ENCODE data around the gene ICOS. TPM values are rescaled to one million over a fixed set of nuclear protein-coding genes. Genes with fewer than 3 reads are reported as not detected.

Gene ICOS
- total RNA-seq (2021; ENCODE audit: unreplicated experiment) (0.18 TPM), Bru-seq, nascent RNA (not detected), BruChase-seq, experiment 1, labeled RNA remaining after a 2-hour chase (percentile 4 among the genes with signal in this experiment), BruChase-seq, experiment 2, labeled RNA remaining after a 6-hour chase (percentile 2 among the genes with signal in this experiment)
- polyA plus RNA-seq (2012; ENCODE audit: insufficient read length) = not detected
- long read RNA-seq = 0 reads

- Histone ChIP-seq H3K9me3 (ENCODE audit: control insufficient read depth, insufficient read depth, low read depth, low read length) (no peaks in the 10 kb centered on the region), H3K27ac (ENCODE audit: low read length) (no peak within 1 kb of the TSS), H3K36me3 (ENCODE audit: control insufficient read depth, insufficient read depth, low read length) (no peaks in the 10 kb centered on the region), H3K4me1 (ENCODE audit: control insufficient read depth, insufficient read depth, low read length) (no peaks in the 10 kb centered on the region), H3K27me3 (ENCODE audit: control insufficient read depth, insufficient read depth, low read length) (no peaks in the 10 kb centered on the region; the same call in 1 of the 2 replicates), H3K4me3 (ENCODE audit: low read depth in 2 of 2, low read length in 2 of 2) (no peak within 1 kb of the TSS)
- in situ Hi-C loops (cut with HindIII; ENCODE audit: low pct_unique_long_range_greater_than_20kb, low sequenced_read_pairs) = no loop called here
- intact Hi-C loops (cut with micrococcal nuclease; ENCODE audit: unreplicated experiment) = no loop called here
- TF ChIP-seq REST (IDR thresholded peaks at IDR 0.05; ENCODE audit: insufficient read depth in 1 of 2, low read depth in 2 of 2, low read length in 1 of 2) (no peak), SIN3A (IDR thresholded peaks at IDR 0.05; ENCODE audit: borderline replicate concordance, insufficient read depth, low read depth, low read length) (no peak), TCF7L2 (IDR thresholded peaks at IDR 0.05; ENCODE audit: low read depth, low read length) (no peak), POLR2AphosphoS5 (IDR thresholded peaks at IDR 0.05; ENCODE audit: low read depth, low read length) (no peak), CTCF (IDR thresholded peaks at IDR 0.05) (no peak)
- DNase-seq (ENCODE audit: low read depth, low spot score) = no peak
- BruUV-seq (replicated peaks) = no TSS peak
- ATAC-seq = no peak
- ChIA-PET POLR2A (no interaction called here), CTCF (no interaction called here)
Observed at GRCh38 chr2:203936535-203936934, at the start of gene ICOS. TSS of gene ICOS (plus strand) at chr2:203936763. CDS start at chr2:203936815, 52 bp downstream.

GRCh38 chr2:203887677-203888076, 48.9 kb upstream of the ICOS start:
- no TSS peak for BruUV-seq (replicated peaks)
- ATAC-seq (no peak), DNase-seq (ENCODE audit: low read depth, low spot score) (no peak)
- no peak for TF ChIP-seq CTCF (IDR thresholded peaks at IDR 0.05)
- no peak for TF ChIP-seq SIN3A (IDR thresholded peaks at IDR 0.05; ENCODE audit: borderline replicate concordance, insufficient read depth, low read depth, low read length)
- TF ChIP-seq TCF7L2 (IDR thresholded peaks at IDR 0.05; ENCODE audit: low read depth, low read length) = no peak
- TF ChIP-seq REST (IDR thresholded peaks at IDR 0.05; ENCODE audit: insufficient read depth in 1 of 2, low read depth in 2 of 2, low read length in 1 of 2) = no peak
- TF ChIP-seq POLR2AphosphoS5 (IDR thresholded peaks at IDR 0.05; ENCODE audit: low read depth, low read length) = no peak
- H3K4me1 ChIP-seq (ENCODE audit: control insufficient read depth, insufficient read depth, low read length) = no peaks in the 10 kb centered on the region
- intact Hi-C loops (cut with micrococcal nuclease; ENCODE audit: unreplicated experiment) = no loop called here
- no peaks in the 10 kb centered on the region for H3K36me3 ChIP-seq (ENCODE audit: control insufficient read depth, insufficient read depth, low read length)
- POLR2A ChIA-PET = no interaction called here
- no peak overlapping the region for H3K27ac ChIP-seq (ENCODE audit: low read length)
- no peaks in the 10 kb centered on the region; the same call in 1 of the 2 replicates for H3K27me3 ChIP-seq (ENCODE audit: control insufficient read depth, insufficient read depth, low read length)
- in situ Hi-C loops (cut with HindIII; ENCODE audit: low pct_unique_long_range_greater_than_20kb, low sequenced_read_pairs) = no loop called here
- no peaks in the 10 kb centered on the region for H3K9me3 ChIP-seq (ENCODE audit: control insufficient read depth, insufficient read depth, low read depth, low read length)
- no peak overlapping the region for H3K4me3 ChIP-seq (ENCODE audit: low read depth in 2 of 2, low read length in 2 of 2)
- CTCF ChIA-PET = no interaction called here
